Endothelial cell of umbilical vein (primary cell): ENCODE results near the gene CBFA2T3. TPM values are rescaled to one million over a fixed set of nuclear protein-coding genes. Genes with fewer than 3 reads are reported as not detected.

Experiments
- BruUV-seq: library from RNA; stranded (reverse); fragments of 400-500 nt; replicated peaks from 2 replicates; lab custom pipeline; 2021; lab: Mats Ljungman, UMichigan
- CTCF ChIA-PET: fragments of 300-600, 350-600 bp; sonication (Branson Sonifier 250); formaldehyde crosslinking; loops from one replicate; lab custom pipeline; 2021; ENCODE audit warnings: antibody characterized with exemption, inconsistent platforms; lab: Charles Lee
- POLR2A ChIA-PET: fragments of 300-600, 350-600 bp; sonication (Branson Sonifier 250); formaldehyde crosslinking; loops from one replicate; lab custom pipeline; 2021; ENCODE audit warnings: antibody characterized with exemption, inconsistent platforms; lab: Charles Lee
- DNase-seq: peaks from one replicate; pipeline ENCODE4 v3.0.0-alpha.2; 2011; ENCODE audit warnings: low read depth, low spot score
- FAIRE-seq: peaks from 2 replicates; lab custom pipeline; 2011; peaks lifted over from hg19 to GRCh38; lab: Jason Lieb, UNC
- H2AFZ ChIP-seq: 2 replicates; pipeline ENCODE4 v1.6.0; 2012; ENCODE audit warnings: low read depth, low read length, control low read depth, inconsistent platforms
- H3K27ac ChIP-seq: 2 replicates; pipeline ENCODE4 v1.5.1; 2011; ENCODE audit warnings: low read depth, mild to moderate bottlenecking, control low read depth, low read length, moderate library complexity; ENCODE audit not compliant: insufficient read depth
- H3K27me3 ChIP-seq, 2 experiments: 2 replicates each; pipeline versions ENCODE4 v1.6.0 to v1.6.1; 2011; ENCODE audit warnings: low read length in 2 of 2, mixed read lengths in 1 of 2; ENCODE audit not compliant: control insufficient read depth in 2 of 2, insufficient read depth in 2 of 2
- H3K36me3 ChIP-seq, 2 experiments: 2 replicates in 1 of 2; 3 replicates in 1 of 2; pipeline ENCODE4 v1.5.1; 2011; ENCODE audit warnings: low read length in 2 of 2, mild to moderate bottlenecking in 1 of 2, moderate library complexity in 1 of 2; ENCODE audit not compliant: control insufficient read depth in 2 of 2, insufficient read depth in 2 of 2; ENCODE audit errors: extremely low read depth in 1 of 2
- H3K4me1 ChIP-seq: 3 replicates; pipeline ENCODE4 v1.5.1; 2011; ENCODE audit warnings: mild to moderate bottlenecking, low read length; ENCODE audit not compliant: control insufficient read depth, insufficient read depth; ENCODE audit errors: extremely low read depth
- H3K4me2 ChIP-seq: 2 replicates; pipeline ENCODE4 v1.6.1; 2011; ENCODE audit warnings: low read length, control low read depth, mixed read lengths; ENCODE audit not compliant: insufficient read depth
- H3K4me3 ChIP-seq, 3 experiments: fragments of 200-600 bp in 1 of 3; sonication (generic), shearing (Covaris generic) in 1 of 3; replicated peaks in 1 of 3; 2 replicates each; pipeline ENCODE4 v1.5.1; 2011 to 2016; ENCODE audit warnings: control low read depth in 3 of 3, low read length in 3 of 3, mild to moderate bottlenecking in 2 of 3, inconsistent platforms in 1 of 3, low read depth in 1 of 3, moderate library complexity in 1 of 3; ENCODE audit not compliant: insufficient read depth in 1 of 3
- H3K79me2 ChIP-seq: 2 replicates; pipeline ENCODE4 v1.6.0; 2012; ENCODE audit warnings: low read length, inconsistent platforms; ENCODE audit not compliant: control insufficient read depth, insufficient read depth
- H3K9ac ChIP-seq: replicated peaks from 2 replicates; pipeline ENCODE3; 2011; ENCODE audit warnings: low read length, control low read depth; ENCODE audit not compliant: insufficient read depth; ENCODE audit errors: extremely low read depth
- H3K9me1 ChIP-seq: replicated peaks from 3 replicates; pipeline ENCODE4 v1.6.0; 2011; ENCODE audit warnings: mild to moderate bottlenecking, low read length; ENCODE audit not compliant: control insufficient read depth, insufficient read depth; ENCODE audit errors: extremely low read depth
- H3K9me3 ChIP-seq: replicated peaks from 2 replicates; pipeline ENCODE4 v1.5.1; 2012; ENCODE audit warnings: low read length, inconsistent platforms; ENCODE audit not compliant: control insufficient read depth, insufficient read depth
- H4K20me1 ChIP-seq: replicated peaks from 2 replicates; pipeline ENCODE3; 2011; ENCODE audit warnings: mild to moderate bottlenecking, low read length; ENCODE audit not compliant: control insufficient read depth, insufficient read depth; ENCODE audit errors: extremely low read depth
- CTCF ChIP-seq, 2 donors: IDR thresholded peaks; 1 replicate in 1 of 2; 2 replicates in 1 of 2; pipeline ENCODE4 v1.5.1; 2011; ENCODE audit warnings: low read length in 2 of 2, mild to moderate bottlenecking in 2 of 2, moderate library complexity in 2 of 2, control low read depth in 1 of 2, inconsistent platforms in 1 of 2, low read depth in 1 of 2; ENCODE audit not compliant: insufficient read depth in 1 of 2; ENCODE audit errors: extremely low read depth in 1 of 2
- FOS ChIP-seq: IDR thresholded peaks from 2 replicates; pipeline ENCODE4 v1.6.1; 2011; ENCODE audit warnings: mild to moderate bottlenecking, low read length, moderate library complexity, borderline replicate concordance; ENCODE audit not compliant: insufficient read depth
- JUN ChIP-seq: IDR thresholded peaks from 2 replicates; pipeline ENCODE4 v1.6.1; 2011; ENCODE audit warnings: borderline replicate concordance, low read depth; ENCODE audit not compliant: insufficient read length, insufficient read depth
- MAX ChIP-seq: IDR thresholded peaks from 2 replicates; pipeline ENCODE4 v1.6.1; 2011; ENCODE audit not compliant: insufficient read depth, insufficient read length
- MYC ChIP-seq: IDR thresholded peaks from one replicate; pipeline ENCODE4 v1.6.1; 2011; ENCODE audit warnings: mild to moderate bottlenecking, low read depth, low read length
- POLR2AphosphoS5 ChIP-seq: IDR thresholded peaks from 2 replicates; pipeline ENCODE4 v1.6.1; 2012; ENCODE audit warnings: low read depth, mild to moderate bottlenecking, control low read depth, low read length, moderate library complexity; ENCODE audit not compliant: insufficient read depth
- dilution Hi-C: fragments of 300-500 bp; cut with MboI; formaldehyde crosslinking; loops from one replicate; pipeline ENCODE4 v1.15.0; 2019; ENCODE audit warnings: low sequenced_read_pairs; ENCODE audit not compliant: extremely low pct_ligation_motif_present
- intact Hi-C: fragments of 100-400 bp; cut with micrococcal nuclease; formaldehyde crosslinking; loops from one replicate; pipeline ENCODE4 v1.10.0; 2022
- polyA plus RNA-seq, 4 experiments: library from polyadenylated mRNA; depleted of rRNA in 3 of 4; stranded (reverse) in 3 of 4; unstranded in 1 of 4; fragments of >200 nt; gene quantifications; 2 replicates each; pipeline versions ENCODE4 v1.2.1 to v1.2.3, GENCODE V29; 2011 to 2012; ENCODE audit warnings: missing spikeins in 1 of 4
- total RNA-seq: library from RNA; stranded (reverse); gene quantifications from 2 replicates; pipeline ENCODE4 v1.2.3, GENCODE V29; 2021

CBFA2T3 gene
- total and polyA plus RNA-seq, 2 donors (not counting 3 experiments of a cell fraction or from before 2014, with no cell fraction given), result not detected

DNA sequence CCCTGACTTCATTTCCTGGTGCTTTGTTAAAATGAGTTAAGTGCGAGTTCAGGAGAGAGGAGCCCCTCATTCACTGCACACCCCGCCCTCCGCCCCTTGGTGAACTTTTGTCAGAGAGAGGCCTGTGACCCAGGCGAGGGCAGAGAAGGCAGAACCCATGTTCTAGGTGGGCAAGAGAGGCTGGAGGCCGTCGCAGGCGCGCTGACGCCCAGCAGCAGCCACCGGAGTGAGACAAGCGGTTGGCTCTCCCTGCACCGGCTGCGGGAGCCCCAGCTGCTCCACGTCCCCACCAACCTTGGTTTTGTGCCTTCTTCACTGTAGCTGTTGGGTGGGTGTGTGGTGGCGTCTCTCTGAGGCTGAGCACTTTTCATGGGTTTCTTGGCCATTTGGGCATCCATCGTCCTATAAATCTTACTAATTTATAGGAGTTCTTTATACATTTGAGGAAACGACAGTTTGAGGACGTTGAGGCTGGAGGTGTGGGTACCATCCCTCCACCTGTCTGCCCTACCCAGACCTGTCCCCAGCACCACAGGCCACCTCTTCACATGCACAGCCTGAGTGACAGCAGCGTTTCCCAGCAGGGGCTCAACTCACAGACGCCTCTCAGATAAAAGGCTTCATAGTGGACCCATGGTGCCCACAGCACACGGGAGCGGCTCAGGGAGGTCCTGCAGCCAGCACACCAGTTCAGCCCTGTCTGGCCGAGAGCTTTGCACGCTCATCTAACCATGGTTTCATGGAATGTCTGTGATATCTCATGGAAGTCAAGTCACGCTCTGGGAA lies 45.2 kb upstream of the CBFA2T3 start:
- CTCF ChIA-PET, result no interaction called here
- Histone ChIP-seq H3K4me2 (no peak overlapping the region), H3K79me2 (no peaks in the 10 kb centered on the region), H3K4me1 (no peaks in the 10 kb centered on the region), H3K9ac (no peak overlapping the region), H3K9me1 (no peaks in the 10 kb centered on the region), H3K4me3 (no peak overlapping the region), H3K9me3 (no peaks in the 10 kb centered on the region), H4K20me1 (no peaks in the 10 kb centered on the region), H3K27me3 (no peaks in the 10 kb centered on the region), H3K36me3 (no peaks in the 10 kb centered on the region), H2AFZ (no peak overlapping the region), H3K27ac (no peak overlapping the region)
- dilution Hi-C loops, result no loop called here
- no peak for DNase-seq
- intact Hi-C loops, result no loop called here
- FAIRE-seq, result no peak
- POLR2A ChIA-PET, result no interaction called here
- BruUV-seq, result no TSS peak
- TF ChIP-seq CTCF (IDR thresholded peaks at IDR 0.05; ENCODE audit: extremely low read depth in 1 of 2, insufficient read depth in 1 of 2, low read depth in 1 of 2, low read length in 2 of 2) (no peak), POLR2AphosphoS5 (no peak), FOS (no peak), MAX (no peak), JUN (no peak), MYC (no peak)
